Fibroblast of lung (primary cell): Measurements from ENCODE around the gene S1PR1. TPM values are rescaled to one million over a fixed set of nuclear protein-coding genes. Genes with fewer than 3 reads are reported as not detected.

Experiments
- DNase-seq, 2 donors: peaks; one replicate each; pipeline versions ENCODE4 v3.0.0 to v3.0.0-alpha.2; 2010; ENCODE audit warnings: low read depth in 2 of 2
- H2AFZ ChIP-seq: 2 replicates; pipeline ENCODE4 v1.5.1; 2012; ENCODE audit warnings: low read length, control low read depth, inconsistent platforms
- H3K27ac ChIP-seq: 2 replicates; pipeline ENCODE4 v1.5.1; 2011; ENCODE audit warnings: low read length, control low read depth; ENCODE audit not compliant: insufficient read depth
- H3K27me3 ChIP-seq: 2 replicates; pipeline ENCODE4 v1.5.1; 2011; ENCODE audit warnings: mild to moderate bottlenecking, low read length; ENCODE audit not compliant: control insufficient read depth, insufficient read depth
- H3K36me3 ChIP-seq: 2 replicates; pipeline ENCODE4 v1.5.1; 2011; ENCODE audit warnings: low read length; ENCODE audit not compliant: control insufficient read depth, insufficient read depth
- H3K4me1 ChIP-seq: 2 replicates; pipeline ENCODE4 v1.5.1; 2011; ENCODE audit warnings: low read length; ENCODE audit not compliant: control insufficient read depth, insufficient read depth; ENCODE audit errors: extremely low read depth
- H3K4me2 ChIP-seq: 2 replicates; pipeline ENCODE4 v1.5.1; 2011; ENCODE audit warnings: low read length, control low read depth; ENCODE audit not compliant: insufficient read depth; ENCODE audit errors: extremely low read depth
- H3K4me3 ChIP-seq, 4 experiments: fragments of 200-600 bp in 1 of 4; sonication (generic) in 1 of 4; replicated peaks in 1 of 4; 2 replicates each; pipeline ENCODE4 v1.5.1; 2011 to 2016; ENCODE audit warnings: low read length in 4 of 4, low read depth in 3 of 4, mild to moderate bottlenecking in 3 of 4, control low read depth in 2 of 4, inconsistent platforms in 1 of 4, mixed read lengths in 1 of 4; ENCODE audit not compliant: insufficient read depth in 1 of 4; ENCODE audit errors: control extremely low read depth in 1 of 4
- H3K79me2 ChIP-seq: 2 replicates; pipeline ENCODE4 v1.5.1; 2012; ENCODE audit warnings: mild to moderate bottlenecking, low read length, inconsistent platforms; ENCODE audit not compliant: control insufficient read depth, insufficient read depth
- H3K9ac ChIP-seq: 2 replicates; pipeline ENCODE4 v1.5.1; 2011; ENCODE audit warnings: mild to moderate bottlenecking, low read length, control low read depth; ENCODE audit not compliant: insufficient read depth
- H3K9me3 ChIP-seq: 2 replicates; pipeline ENCODE4 v1.5.1; 2012; ENCODE audit warnings: low read depth, low read length; ENCODE audit not compliant: control insufficient read depth, insufficient read depth
- H4K20me1 ChIP-seq: 2 replicates; pipeline ENCODE4 v1.5.1; 2011; ENCODE audit warnings: low read length; ENCODE audit not compliant: control insufficient read depth, insufficient read depth; ENCODE audit errors: extremely low read depth
- CTCF ChIP-seq, 2 donors: IDR thresholded peaks in 1 of 2; conservative IDR thresholded peaks in 1 of 2; 1 replicate in 1 of 2; 2 replicates in 1 of 2; pipeline ENCODE4 v1.5.1; 2011 to 2012; ENCODE audit warnings: low read length in 2 of 2, control low read depth in 1 of 2, inconsistent platforms in 1 of 2, low read depth in 1 of 2, mild to moderate bottlenecking in 1 of 2
- EZH2 ChIP-seq: IDR thresholded peaks from 2 replicates; pipeline ENCODE4 v1.5.1; 2012; ENCODE audit warnings: low read length, control low read depth, mild to moderate bottlenecking; ENCODE audit errors: missing control alignments
- polyA plus RNA-seq, 2 donors: library from polyadenylated mRNA; depleted of rRNA in 1 of 2; stranded (reverse) in 1 of 2; unstranded in 1 of 2; fragments of >200 nt; gene quantifications; 2 replicates each; pipeline ENCODE4 v1.2.1, GENCODE V29; 2011 to 2012; ENCODE audit warnings: missing spikeins in 1 of 2
- total RNA-seq: library from RNA; depleted of rRNA; stranded (reverse); fragments of >200 nt; gene quantifications from 2 replicates; pipeline ENCODE4 v1.2.1, GENCODE V29; 2014

The S1PR1 gene
- total and polyA plus RNA-seq, 2 donors (not counting 1 experiment from before 2014, with no cell fraction given): 6.2 to 10.4 TPM

GRCh38 chr1:101268893-101269292 lies 32.1 kb downstream of the S1PR1 start:
- Histone ChIP-seq H3K9ac (no peak overlapping the region), H3K27ac (no peak overlapping the region), H3K27me3 (no peaks in the 10 kb centered on the region), H3K79me2 (no peaks in the 10 kb centered on the region), H3K36me3 (no peaks in the 10 kb centered on the region), H2AFZ (no peak overlapping the region), H4K20me1 (no peaks in the 10 kb centered on the region), H3K4me1 (no peaks in the 10 kb centered on the region), H3K4me3 (no peak overlapping the region), H3K9me3 (no peaks in the 10 kb centered on the region), H3K4me2 (no peak overlapping the region)
- DNase-seq: no peak
- no peak for TF ChIP-seq EZH2
- TF ChIP-seq CTCF (conservative IDR thresholded peaks at IDR 0.05 in 1 of 2, IDR thresholded peaks at IDR 0.05 in 1 of 2; ENCODE audit: low read depth in 1 of 2, low read length in 2 of 2): no peak

GRCh38 chr1:101275672-101276071 lies 38.9 kb downstream of the S1PR1 start:
- Histone ChIP-seq H3K4me2 (no peak overlapping the region), H3K9me3 (no peaks in the 10 kb centered on the region), H4K20me1 (no peaks in the 10 kb centered on the region), H3K4me1 (no peaks in the 10 kb centered on the region), H3K79me2 (no peaks in the 10 kb centered on the region), H3K4me3 (no peak overlapping the region), H2AFZ (no peak overlapping the region), H3K27me3 (no peaks in the 10 kb centered on the region), H3K27ac (no peak overlapping the region), H3K9ac (no peak overlapping the region), H3K36me3 (no peaks in the 10 kb centered on the region)
- DNase-seq: no peak
- TF ChIP-seq EZH2: no peak
- TF ChIP-seq CTCF (conservative IDR thresholded peaks at IDR 0.05 in 1 of 2, IDR thresholded peaks at IDR 0.05 in 1 of 2; ENCODE audit: low read depth in 1 of 2, low read length in 2 of 2): no peak

- no peaks in the 10 kb centered on the region for H3K36me3 ChIP-seq
Observed at GRCh38 chr1:101276818-101277217, 40.0 kb downstream of the S1PR1 start.

More at GRCh38 chr1:101276818-101277217, 40.0 kb downstream of the S1PR1 start:
- DNase-seq: no peak
- no peaks in the 10 kb centered on the region for H3K79me2 ChIP-seq
- no peak for TF ChIP-seq CTCF (conservative IDR thresholded peaks at IDR 0.05 in 1 of 2, IDR thresholded peaks at IDR 0.05 in 1 of 2; ENCODE audit: low read depth in 1 of 2, low read length in 2 of 2)
- TF ChIP-seq EZH2: no peak
- no peaks in the 10 kb centered on the region for H4K20me1 ChIP-seq
- H3K27ac ChIP-seq: no peak overlapping the region
- no peak overlapping the region for H3K4me2 ChIP-seq
- no peak overlapping the region for H3K4me3 ChIP-seq
- no peaks in the 10 kb centered on the region for H3K9me3 ChIP-seq
- H3K27me3 ChIP-seq: no peaks in the 10 kb centered on the region
- H2AFZ ChIP-seq: no peak overlapping the region
- H3K4me1 ChIP-seq: no peaks in the 10 kb centered on the region
- H3K9ac ChIP-seq: no peak overlapping the region
